Ascending aorta (tissue), 2 donors: ENCODE data around the gene RALGDS. TPM values are rescaled to one million over a fixed set of nuclear protein-coding genes. Genes with fewer than 3 reads are reported as not detected.
A peak's percentile ranks its signal among the peaks of the same experiment; 100 is the strongest.

ENCODE experiments used
- DNase-seq, 2 donors: peaks; one replicate each; pipeline ENCODE4 v3.0.0-alpha.2; 2019; ENCODE audit warnings: low spot score in 2 of 2
- H3K27ac ChIP-seq, 2 donors: fragments of 200-600 bp; sonication (generic); one replicate each; pipeline ENCODE4 v1.5.1; 2016 to 2017; ENCODE audit warnings: mild to moderate bottlenecking in 1 of 2
- H3K27me3 ChIP-seq: fragments of 200-600 bp; sonication (generic); one replicate; pipeline ENCODE4 v1.5.1; 2017
- H3K36me3 ChIP-seq, 2 donors: fragments of 200-600 bp; sonication (generic); one replicate each; pipeline ENCODE4 v1.5.1; 2016
- H3K4me1 ChIP-seq, 2 donors: fragments of 200-600 bp; sonication (generic); one replicate each; pipeline ENCODE4 v1.5.1; 2016 to 2017; ENCODE audit warnings: mild to moderate bottlenecking in 1 of 2
- H3K4me3 ChIP-seq, 2 donors: fragments of 200-600 bp; sonication (generic); one replicate each; pipeline ENCODE4 v1.5.1; 2016 to 2017; ENCODE audit warnings: mild to moderate bottlenecking in 1 of 2
- H3K9me3 ChIP-seq, 2 donors: fragments of 200-600 bp; sonication (generic); one replicate each; pipeline ENCODE4 v1.5.1; 2016
- intact Hi-C: fragments of 100-400 bp; cut with DNase I; formaldehyde crosslinking; loops from one replicate; pipeline ENCODE4 v1.15.1; 2023
- total RNA-seq: library from RNA; depleted of rRNA; stranded (reverse); fragments of >200 nt; gene quantifications from one replicate; pipeline ENCODE4 v1.1.0, GENCODE V29; 2016
- TF ChIP-seq, protein P1 (sequence below), 3 experiments: fragments of 200-600 bp in 2 of 3; fragments of 450-650 bp in 1 of 3; sonication (generic) in 2 of 3; IDR thresholded peaks; one replicate each; pipeline ENCODE4 v1.5.1; 2016 to 2019; ENCODE audit warnings: antibody characterized with exemption in 3 of 3, mild to moderate bottlenecking in 1 of 3, moderate library complexity in 1 of 3

RALGDS gene
- total RNA-seq, 1 donor from 2014 or later = 53.9 TPM

DNA sequence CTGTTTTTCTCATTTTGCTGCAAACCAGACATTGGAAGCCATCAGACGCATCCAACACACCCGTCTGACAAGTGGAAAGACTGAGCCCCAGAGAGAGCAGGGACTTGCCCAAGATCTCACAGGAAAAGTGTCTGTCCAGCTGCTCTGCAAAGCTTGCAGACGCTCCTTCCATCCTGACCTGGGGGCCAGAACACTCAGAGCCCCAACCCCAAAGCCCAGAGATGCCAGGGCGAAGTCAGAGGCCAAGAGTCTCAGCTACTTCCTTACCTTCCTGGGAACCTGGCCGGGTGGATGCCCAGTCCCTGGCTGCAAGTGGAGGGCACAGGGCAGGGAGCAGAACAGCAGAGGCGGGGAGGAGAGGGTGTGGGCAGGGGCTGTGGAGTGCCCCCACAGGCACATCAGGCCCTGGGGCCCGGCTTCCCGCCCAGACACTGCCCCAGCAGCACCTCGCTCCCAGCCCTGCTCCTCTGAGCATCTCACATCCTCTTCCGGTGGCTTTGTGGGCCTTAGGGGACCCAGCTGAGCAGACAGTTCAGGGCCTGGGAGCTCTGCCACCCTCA is 9.7 kb upstream of the RALGDS start:
- Histone ChIP-seq H3K36me3 (no peaks in the 10 kb centered on the region), H3K4me1 (peaks cover 14 to 46% of the 10 kb centered on the region in 2 donors), H3K27me3 (no peaks in the 10 kb centered on the region), H3K27ac (no peak overlapping the region), H3K4me3 (no peak overlapping the region), H3K9me3 (no peaks in the 10 kb centered on the region)
- intact Hi-C loops = no loop called here
- no peak for DNase-seq
- TF ChIP-seq, protein P1, sequence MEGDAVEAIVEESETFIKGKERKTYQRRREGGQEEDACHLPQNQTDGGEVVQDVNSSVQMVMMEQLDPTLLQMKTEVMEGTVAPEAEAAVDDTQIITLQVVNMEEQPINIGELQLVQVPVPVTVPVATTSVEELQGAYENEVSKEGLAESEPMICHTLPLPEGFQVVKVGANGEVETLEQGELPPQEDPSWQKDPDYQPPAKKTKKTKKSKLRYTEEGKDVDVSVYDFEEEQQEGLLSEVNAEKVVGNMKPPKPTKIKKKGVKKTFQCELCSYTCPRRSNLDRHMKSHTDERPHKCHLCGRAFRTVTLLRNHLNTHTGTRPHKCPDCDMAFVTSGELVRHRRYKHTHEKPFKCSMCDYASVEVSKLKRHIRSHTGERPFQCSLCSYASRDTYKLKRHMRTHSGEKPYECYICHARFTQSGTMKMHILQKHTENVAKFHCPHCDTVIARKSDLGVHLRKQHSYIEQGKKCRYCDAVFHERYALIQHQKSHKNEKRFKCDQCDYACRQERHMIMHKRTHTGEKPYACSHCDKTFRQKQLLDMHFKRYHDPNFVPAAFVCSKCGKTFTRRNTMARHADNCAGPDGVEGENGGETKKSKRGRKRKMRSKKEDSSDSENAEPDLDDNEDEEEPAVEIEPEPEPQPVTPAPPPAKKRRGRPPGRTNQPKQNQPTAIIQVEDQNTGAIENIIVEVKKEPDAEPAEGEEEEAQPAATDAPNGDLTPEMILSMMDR (IDR thresholded peaks at IDR 0.05) = no peak

DNA sequence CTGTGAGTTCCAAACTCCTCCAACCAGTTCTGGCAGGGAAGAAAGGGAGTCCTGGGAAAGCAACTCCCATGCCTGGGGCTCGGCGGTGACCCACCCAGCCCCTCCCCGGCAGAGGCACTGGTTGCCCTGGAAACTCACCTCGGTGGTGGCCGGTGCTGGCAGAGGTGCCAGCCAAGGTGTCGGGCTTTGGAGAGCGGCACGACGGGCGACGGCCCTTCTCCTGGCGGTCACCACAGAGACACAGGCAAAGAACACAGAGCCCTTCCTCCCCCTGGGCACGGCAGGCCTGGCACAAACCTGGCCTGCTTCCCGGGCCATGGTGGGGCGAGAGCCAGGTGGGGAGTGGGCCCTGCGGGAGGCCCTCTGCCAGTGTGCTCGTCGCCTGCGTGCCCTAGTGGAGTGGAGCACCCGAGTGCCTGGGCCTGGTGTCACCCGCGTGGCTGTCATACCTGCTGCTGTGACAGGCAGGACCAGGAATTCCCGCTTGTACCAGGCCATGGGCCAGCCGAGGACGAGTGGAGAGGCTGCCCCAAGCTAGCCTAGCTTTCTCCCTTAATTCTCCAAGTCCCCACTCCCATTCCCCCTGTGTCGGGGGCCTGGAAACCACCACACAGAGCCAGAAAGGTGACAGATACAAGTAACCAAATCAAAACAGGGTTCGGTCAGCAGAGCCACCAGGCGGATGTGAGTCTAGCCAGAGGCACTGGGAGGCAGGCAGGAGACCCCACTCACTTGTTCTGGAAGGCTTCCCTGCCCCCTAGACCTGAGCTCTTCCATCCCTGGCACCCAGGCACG is 8.2 kb upstream of the RALGDS start:
- no peaks in the 10 kb centered on the region for H3K36me3 ChIP-seq
- no peak overlapping the region for H3K27ac ChIP-seq
- intact Hi-C loops = no loop called here
- no peak for DNase-seq
- no peak overlapping the region for H3K4me3 ChIP-seq
- H3K27me3 ChIP-seq = no peaks in the 10 kb centered on the region
- H3K9me3 ChIP-seq = no peaks in the 10 kb centered on the region
- peaks cover 10 to 34% of the 10 kb centered on the region in 2 donors for H3K4me1 ChIP-seq
- TF ChIP-seq, protein P1 (IDR thresholded peaks at IDR 0.05) = no peak

DNA sequence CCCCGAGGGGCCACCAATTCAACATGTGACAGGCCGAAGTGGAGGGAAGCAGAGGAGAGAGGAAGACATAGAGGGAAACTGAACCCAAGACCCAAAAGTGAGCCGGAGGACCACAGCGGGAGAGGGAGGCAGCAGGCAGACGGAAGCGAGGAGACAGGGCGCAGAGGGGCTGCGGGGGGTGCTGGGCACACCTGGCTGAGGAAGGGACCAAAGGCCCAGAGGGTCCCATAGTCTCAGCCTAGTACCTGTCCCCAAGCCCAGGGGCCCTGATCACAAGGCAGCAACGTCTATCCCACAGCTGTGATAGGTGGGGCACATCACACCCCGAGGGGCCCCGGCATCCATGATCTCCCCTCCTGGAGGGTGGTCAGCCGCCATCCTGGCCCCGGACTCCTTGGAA is 7.1 kb upstream of the RALGDS start:
- TF ChIP-seq, protein P1 (IDR thresholded peaks at IDR 0.05) = no peak
- H3K9me3 ChIP-seq = no peaks in the 10 kb centered on the region
- H3K36me3 ChIP-seq = no peaks in the 10 kb centered on the region
- H3K4me3 ChIP-seq = no peak overlapping the region
- no peak overlapping the region for H3K27ac ChIP-seq
- H3K27me3 ChIP-seq = no peaks in the 10 kb centered on the region
- peaks cover 9 to 28% of the 10 kb centered on the region in 2 donors for H3K4me1 ChIP-seq
- DNase-seq = no peak
- intact Hi-C loops = no loop called here

DNA sequence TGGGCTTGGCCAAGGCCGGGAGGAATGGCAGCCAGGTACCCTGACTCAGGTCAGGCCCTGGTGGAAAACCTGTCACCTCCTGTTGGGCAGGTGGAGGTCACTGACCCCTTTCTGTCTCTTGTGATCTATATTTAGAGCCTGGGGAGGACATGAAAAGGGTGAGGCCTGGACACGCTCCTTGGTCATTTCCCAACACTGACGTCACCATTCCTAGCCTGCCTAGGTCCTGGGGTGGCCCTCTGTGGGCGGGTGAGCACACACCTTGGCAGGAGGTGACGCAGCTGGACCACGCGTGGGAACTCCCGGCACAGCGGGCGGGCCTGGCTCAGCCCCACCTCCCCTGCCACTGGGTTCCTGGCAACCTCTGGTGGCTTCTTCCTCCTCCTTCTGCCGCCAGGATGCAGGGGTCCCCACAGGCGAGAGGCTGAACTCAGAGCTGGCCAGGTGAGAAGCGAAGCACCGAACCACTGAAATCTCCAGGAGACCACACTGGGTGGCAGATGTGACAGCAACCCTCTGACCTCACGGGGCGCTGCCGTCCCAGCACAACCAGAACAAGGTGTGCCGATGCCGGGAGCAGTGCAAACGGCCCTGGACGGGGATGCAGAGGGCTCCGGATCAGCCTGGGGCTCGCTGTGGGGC is 6.4 kb upstream of the RALGDS start:
- no peak for DNase-seq
- intact Hi-C loops = no loop called here
- H3K36me3 ChIP-seq = no peaks in the 10 kb centered on the region
- no peaks in the 10 kb centered on the region for H3K27me3 ChIP-seq
- peak overlapping the region in 1 of 2 donors; percentile 53 for H3K27ac ChIP-seq
- peaks cover 9 to 26% of the 10 kb centered on the region in 2 donors for H3K4me1 ChIP-seq
- no peak overlapping the region for H3K4me3 ChIP-seq
- TF ChIP-seq, protein P1 (IDR thresholded peaks at IDR 0.05) = no peak
- H3K9me3 ChIP-seq = no peaks in the 10 kb centered on the region

DNA sequence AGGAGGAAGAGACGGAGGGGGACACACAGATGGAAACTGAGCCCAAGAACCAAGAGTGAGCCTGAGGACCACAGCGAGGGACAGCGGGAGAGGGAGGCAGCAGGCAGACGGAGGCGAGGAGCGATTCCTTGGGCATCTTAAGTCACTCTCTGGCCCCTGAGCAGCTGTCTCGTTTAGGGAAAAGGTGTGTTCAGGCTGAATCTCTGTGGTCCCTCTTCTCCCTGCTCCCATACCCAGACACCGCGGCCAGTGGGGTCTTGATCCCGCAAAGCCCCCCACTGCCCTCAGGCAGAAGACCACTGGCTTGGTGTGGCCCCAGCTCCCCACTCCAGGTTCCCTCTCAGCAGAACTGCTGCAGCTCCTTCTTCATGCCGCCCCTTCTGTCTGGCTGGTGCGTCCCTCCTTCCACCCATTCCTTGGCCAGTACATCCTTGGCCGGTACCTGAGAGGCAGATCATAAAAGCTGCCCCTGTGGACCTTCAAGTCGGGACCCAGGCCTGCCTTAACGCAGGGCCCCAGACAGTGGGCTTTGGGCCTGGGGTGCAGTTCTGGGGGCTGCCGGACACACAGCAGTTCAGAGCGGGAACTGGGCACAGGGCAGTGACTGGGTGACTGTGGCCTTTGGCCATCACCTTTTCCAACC is 5.8 kb upstream of the RALGDS start:
- DNase-seq = no peak
- Histone ChIP-seq H3K9me3 (no peaks in the 10 kb centered on the region), H3K36me3 (no peaks in the 10 kb centered on the region), H3K4me1 (peaks cover 9 to 26% of the 10 kb centered on the region in 2 donors), H3K27me3 (no peaks in the 10 kb centered on the region), H3K4me3 (peak overlapping the region; percentile 38 to 57), H3K27ac (peak overlapping the region; percentile 35 to 53)
- TF ChIP-seq, protein P1 (IDR thresholded peaks at IDR 0.05) = no peak
- intact Hi-C loops = no loop called here
